Jurkat, Clone E6-1 (cell line): Measurements from ENCODE around the gene TOMM40.
"Not testable (repeated sequence)": the region's sequence is repeated elsewhere in the genome, so short reads cannot be mapped to it uniquely, and the experiment has no call there.

Experiments
- DNase-seq: peaks from one replicate; pipeline ENCODE4 v3.0.0-alpha.2; 2011; ENCODE audit warnings: low read depth, low spot score
- H3K4me3 ChIP-seq: 2 replicates; pipeline ENCODE4 v1.5.1; 2011; ENCODE audit warnings: mild to moderate bottlenecking, low read length, control low read depth, moderate library complexity

The TOMM40 gene

DNA sequence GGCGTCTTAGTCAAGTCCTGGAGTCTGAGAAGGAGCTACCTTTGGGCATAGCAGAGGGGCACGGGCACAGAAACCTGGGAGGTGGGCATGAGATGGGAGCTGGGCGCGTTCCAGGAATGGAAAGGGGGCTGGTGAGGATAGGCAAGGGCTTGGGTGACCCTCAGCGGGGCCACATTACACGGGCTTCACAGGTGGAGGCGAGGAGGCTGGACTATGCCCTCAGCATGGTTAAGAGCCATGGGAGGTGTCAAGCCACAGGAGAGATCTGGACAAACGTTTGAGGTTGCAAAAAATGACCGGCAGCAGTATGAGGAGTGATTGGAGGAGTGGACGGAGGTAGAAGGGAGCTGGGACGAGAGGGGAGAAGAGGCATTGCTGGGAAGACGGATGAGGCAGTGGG lies 23.5 kb upstream of the TOMM40 start:
- no peak for DNase-seq
- H3K4me3 ChIP-seq = no peak overlapping the region

DNA sequence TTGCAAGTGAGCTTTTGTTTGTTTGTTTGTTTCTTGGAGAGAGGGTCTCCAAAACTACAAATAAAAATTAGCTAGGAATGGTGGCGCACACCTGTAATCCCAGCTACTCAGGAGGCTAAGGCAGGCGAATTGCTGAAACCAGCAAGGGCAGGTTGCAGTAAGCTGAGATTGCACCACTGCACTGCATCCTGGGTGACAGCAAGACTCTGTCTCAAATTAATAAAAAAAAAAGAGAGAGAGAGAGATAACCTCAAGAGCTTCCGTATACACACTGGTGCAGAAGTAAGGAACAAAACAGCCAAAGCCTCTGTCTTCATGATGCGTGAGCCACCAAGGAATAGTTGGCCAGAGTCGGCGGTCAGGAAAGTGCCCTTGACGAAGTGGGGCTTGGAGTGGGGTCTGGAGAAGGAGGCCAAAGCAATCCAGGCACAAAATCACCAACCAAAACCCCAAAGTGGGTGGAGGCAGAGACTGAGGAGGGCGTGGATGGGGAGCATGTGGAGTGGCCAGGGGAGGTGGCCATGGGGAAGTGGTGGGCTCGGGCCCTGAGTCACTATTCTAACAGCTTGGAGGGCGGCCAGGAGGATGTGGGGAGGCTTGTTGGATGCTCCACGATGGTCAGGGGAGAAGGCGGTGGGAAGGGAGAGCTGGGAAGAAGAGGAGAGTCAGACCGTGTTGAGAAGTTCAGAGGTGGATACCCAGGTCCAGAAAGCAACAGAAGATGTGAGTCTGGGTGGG lies 21.2 kb upstream of the TOMM40 start:
- DNase-seq = no peak
- no peak overlapping the region for H3K4me3 ChIP-seq

GRCh38 chr19:44871809-44872208 lies 19.2 kb upstream of the TOMM40 start:
- no peak overlapping the region for H3K4me3 ChIP-seq
- no peak for DNase-seq

DNA sequence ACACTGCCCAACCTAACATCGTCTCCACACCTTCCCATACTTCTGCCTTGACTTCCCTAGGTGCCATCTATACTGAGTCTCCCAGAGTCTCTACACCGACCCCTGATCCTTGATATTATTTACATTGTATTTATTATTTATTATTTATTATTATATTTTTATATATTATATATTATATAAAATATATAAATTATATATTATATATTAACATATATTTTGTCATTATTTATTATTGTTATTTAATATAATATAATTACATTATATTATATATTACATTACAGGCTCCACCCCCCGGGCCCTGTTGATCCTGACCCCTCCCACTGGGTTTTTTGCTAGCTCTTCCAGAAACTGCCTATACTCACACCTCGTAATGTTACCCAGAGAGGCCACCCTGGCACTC lies 18.4 kb upstream of the TOMM40 start:
- no peak for DNase-seq
- H3K4me3 ChIP-seq = no peak overlapping the region

GRCh38 chr19:44874317-44874716 lies 16.7 kb upstream of the TOMM40 start:
- no peak for DNase-seq
- H3K4me3 ChIP-seq = no peak overlapping the region

DNA sequence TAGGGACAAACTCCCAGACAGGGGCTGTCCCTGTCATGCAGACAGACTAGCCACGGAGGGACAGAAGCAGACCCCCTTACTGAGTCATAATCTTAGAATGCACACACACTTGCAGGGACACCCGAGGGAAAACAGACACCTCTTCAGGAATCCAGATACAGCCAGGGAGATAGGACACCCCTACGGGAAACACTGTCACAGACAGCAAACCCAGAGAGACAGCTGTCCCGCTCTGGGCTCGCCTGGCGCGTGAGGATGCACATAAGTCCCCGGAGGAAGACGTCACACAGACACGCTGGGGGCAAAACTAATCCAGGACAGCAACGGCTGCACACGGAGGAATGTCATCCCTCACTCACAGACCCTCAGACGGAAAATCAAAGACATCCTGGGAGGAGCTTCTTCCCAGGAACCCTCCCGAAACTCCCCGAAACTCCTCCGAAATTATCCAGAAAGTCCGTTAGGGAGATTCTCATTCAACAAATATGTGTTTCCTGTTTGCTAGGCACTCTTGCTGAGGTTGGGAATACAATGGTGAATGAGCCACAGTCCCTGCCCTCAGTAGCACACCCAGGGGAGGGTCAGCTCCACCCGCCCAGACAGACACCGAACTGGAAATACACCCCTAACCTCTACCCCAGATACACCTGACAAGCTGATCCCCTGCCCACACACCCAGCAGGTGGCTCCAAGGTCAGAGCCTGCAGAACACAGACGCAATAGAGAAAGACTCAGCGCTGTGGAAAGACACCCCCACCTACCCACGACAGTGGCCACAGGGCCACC lies 15.2 kb upstream of the TOMM40 start:
- DNase-seq = no peak
- no peak overlapping the region for H3K4me3 ChIP-seq

GRCh38 chr19:44876930-44877535 lies 14.0 kb upstream of the TOMM40 start:
- peak; percentile 61 for DNase-seq
- H3K4me3 ChIP-seq = no peak overlapping the region

DNA sequence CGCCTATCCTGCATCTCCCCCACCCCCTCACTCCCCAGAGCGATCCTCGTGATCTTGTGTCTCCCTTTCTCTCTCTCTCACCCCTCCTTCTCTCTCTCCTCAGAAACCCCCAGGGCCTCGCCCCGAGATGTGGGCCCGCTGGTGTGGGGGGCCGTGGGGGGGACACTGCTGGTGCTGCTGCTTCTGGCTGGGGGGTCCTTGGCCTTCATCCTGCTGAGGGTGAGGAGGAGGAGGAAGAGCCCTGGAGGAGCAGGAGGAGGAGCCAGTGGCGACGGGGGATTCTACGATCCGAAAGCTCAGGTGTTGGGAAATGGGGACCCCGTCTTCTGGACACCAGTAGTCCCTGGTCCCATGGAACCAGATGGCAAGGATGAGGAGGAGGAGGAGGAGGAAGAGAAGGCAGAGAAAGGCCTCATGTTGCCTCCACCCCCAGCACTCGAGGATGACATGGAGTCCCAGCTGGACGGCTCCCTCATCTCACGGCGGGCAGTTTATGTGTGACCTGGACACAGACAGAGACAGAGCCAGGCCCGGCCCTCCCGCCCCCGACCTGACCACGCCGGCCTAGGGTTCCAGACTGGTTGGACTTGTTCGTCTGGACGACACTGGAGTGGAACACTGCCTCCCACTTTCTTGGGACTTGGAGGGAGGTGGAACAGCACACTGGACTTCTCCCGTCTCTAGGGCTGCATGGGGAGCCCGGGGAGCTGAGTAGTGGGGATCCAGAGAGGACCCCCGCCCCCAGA lies 12.8 kb upstream of the TOMM40 start:
- no peak for DNase-seq

GRCh38 chr19:44879309-44880065 lies 11.6 kb upstream of the TOMM40 start:
- DNase-seq = no peak
- H3K4me3 ChIP-seq = no peak overlapping the region

More for the DNA sequence above, 12.8 kb upstream of the TOMM40 start:
- no peak overlapping the region for H3K4me3 ChIP-seq

DNA sequence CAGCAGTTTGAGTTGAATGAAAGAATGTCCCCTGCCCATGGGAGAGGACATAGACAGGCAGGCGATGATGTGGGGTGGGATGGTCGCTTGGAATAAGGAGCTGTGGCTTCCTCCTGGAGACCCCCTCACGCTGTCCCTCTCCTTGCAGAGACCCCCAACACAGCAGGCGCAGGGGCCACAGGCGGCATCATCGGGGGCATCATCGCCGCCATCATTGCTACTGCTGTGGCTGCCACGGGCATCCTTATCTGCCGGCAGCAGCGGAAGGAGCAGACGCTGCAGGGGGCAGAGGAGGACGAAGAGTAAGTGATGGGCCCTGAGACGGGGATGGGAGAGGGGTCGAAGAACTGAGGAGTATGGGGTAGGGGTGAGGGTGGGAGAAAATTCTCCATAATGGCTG lies 9.0 kb upstream of the TOMM40 start:
- no peak for DNase-seq
- H3K4me3 ChIP-seq = no peak overlapping the region

- not testable (repeated sequence) for H3K4me3 ChIP-seq, DNase-seq
These were observed 8.2 kb upstream of the TOMM40 start for GRCh38 chr19:44882619-44883397.

DNA sequence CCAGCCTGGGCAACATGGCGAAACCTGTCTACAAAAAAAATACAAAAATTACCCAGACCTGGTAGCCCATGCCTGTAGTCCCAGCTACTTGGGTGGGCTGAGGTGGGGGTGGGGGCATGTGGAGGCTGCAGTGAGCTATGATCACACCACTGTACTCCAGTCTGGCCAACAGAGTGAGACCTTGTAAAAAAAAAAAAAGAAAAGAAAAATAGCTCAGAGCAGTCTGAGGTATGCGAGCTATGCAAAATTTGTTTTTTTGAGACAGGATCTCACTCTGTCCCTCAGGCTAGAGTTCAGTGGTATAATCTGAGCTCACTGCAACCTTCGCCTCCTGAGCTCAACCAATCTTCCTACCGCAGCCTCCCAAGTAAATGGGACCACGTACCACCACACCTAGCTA lies 7.1 kb upstream of the TOMM40 start:
- no peak overlapping the region for H3K4me3 ChIP-seq
- DNase-seq = no peak

- DNase-seq = no peak
- no peak overlapping the region for H3K4me3 ChIP-seq
These were observed 6.5 kb upstream of the TOMM40 start for GRCh38 chr19:44884566-44884965.

- no peak overlapping the region for H3K4me3 ChIP-seq
- DNase-seq = no peak
These were observed 4.9 kb upstream of the TOMM40 start for GRCh38 chr19:44886141-44886540.

GRCh38 chr19:44887648-44888047 lies 3.4 kb upstream of the TOMM40 start:
- no peak overlapping the region for H3K4me3 ChIP-seq
- DNase-seq = no peak

DNA sequence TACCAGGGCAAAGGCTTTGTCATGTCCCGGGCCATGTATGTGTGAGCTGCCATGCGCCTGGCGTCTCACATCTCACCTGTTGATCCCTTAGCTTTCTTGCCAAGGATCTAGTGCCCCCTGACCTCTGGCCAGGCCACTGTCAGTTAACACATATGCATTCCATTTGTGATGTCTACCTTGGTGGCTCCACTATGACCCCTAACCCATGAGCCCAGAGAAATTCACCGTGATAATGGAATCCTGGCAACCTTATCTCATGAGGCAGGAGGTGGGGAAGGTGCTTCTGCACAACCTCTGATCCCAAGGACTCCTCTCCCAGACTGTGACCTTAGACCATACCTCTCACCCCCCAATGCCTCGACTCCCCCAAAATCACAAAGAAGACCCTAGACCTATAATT lies 2.7 kb upstream of the TOMM40 start:
- not testable (repeated sequence) for DNase-seq, H3K4me3 ChIP-seq

DNA sequence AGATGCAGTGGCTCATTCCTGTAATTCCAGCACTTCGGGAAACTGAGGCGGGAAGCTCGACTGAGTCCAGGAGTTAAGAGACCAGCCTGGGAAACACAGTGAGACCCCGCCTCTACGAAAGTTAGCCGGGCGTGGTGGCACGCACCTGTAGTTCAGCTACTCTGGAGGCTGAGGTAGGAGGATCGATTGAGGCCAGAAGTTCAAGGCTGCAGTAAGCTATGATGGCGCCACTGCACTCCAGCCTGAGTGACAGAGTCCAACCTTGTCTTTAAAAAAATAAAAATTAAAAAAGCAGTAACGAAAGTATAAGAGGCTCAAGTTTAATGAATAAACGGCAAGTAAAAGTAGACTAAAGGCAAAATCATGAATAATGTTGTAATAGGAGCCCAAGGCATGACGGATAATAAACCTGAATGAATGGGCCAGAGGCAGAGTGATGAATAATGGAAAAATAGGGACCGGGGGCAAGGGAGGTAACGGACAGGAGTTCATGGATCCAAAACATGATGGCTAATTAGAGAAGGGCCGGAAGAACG lies 1.2 kb upstream of the TOMM40 start:
- no peak for DNase-seq
- peak overlapping the region; percentile 64 for H3K4me3 ChIP-seq
